Measurements from ENCODE around the gene WNK4. TPM values are rescaled to one million over a fixed set of nuclear protein-coding genes. Genes with fewer than 3 reads are reported as not detected.

WNK4 gene
- total and polyA plus RNA-seq, 2 donors (not counting 1 experiment from before 2014, with no cell fraction given), result under 0.01 to 0.35 TPM

GRCh38 chr17:42814633-42815399, 34.4 kb downstream of the WNK4 start:
- Histone ChIP-seq H3K79me2 (ENCODE audit: control insufficient read depth, insufficient read depth, low read length) (no peaks in the 10 kb centered on the region), H3K4me2 (ENCODE audit: extremely low read depth, insufficient read depth, low read length) (no peak overlapping the region), H3K36me3 (ENCODE audit: control insufficient read depth, insufficient read depth, low read length) (peaks cover 16% of the 10 kb centered on the region), H2AFZ (ENCODE audit: low read length) (no peak overlapping the region), H3K9ac (ENCODE audit: insufficient read depth, low read length) (no peak overlapping the region), H3K27ac (ENCODE audit: insufficient read depth, low read length) (no peak overlapping the region), H3K4me1 (ENCODE audit: control insufficient read depth, extremely low read depth, insufficient read depth, low read length) (no peaks in the 10 kb centered on the region), H4K20me1 (ENCODE audit: control insufficient read depth, extremely low read depth, insufficient read depth, low read length) (no peaks in the 10 kb centered on the region), H3K9me3 (ENCODE audit: control insufficient read depth, insufficient read depth, low read depth, low read length) (no peaks in the 10 kb centered on the region), H3K27me3 (ENCODE audit: control insufficient read depth, insufficient read depth, low read length) (no peaks in the 10 kb centered on the region), H3K4me3 (replicated peaks in 1 of 4; ENCODE audit: control extremely low read depth in 1 of 4, insufficient read depth in 1 of 4, low read depth in 3 of 4, low read length in 4 of 4) (no peak overlapping the region)
- peak; percentile 83 to 98 for DNase-seq (ENCODE audit: low read depth in 2 of 2)
- TF ChIP-seq CTCF (conservative IDR thresholded peaks at IDR 0.05 in 1 of 2, IDR thresholded peaks at IDR 0.05 in 1 of 2; ENCODE audit: low read depth in 1 of 2, low read length in 2 of 2) (no peak), EZH2 (IDR thresholded peaks at IDR 0.05; ENCODE audit: low read length, missing control alignments) (no peak)

GRCh38 chr17:42817866-42818265, 37.5 kb downstream of the WNK4 start:
- Histone ChIP-seq H3K27ac (ENCODE audit: insufficient read depth, low read length) (peak overlapping the region; percentile 49), H4K20me1 (ENCODE audit: control insufficient read depth, extremely low read depth, insufficient read depth, low read length) (no peaks in the 10 kb centered on the region), H3K9ac (ENCODE audit: insufficient read depth, low read length) (no peak overlapping the region), H3K4me2 (ENCODE audit: extremely low read depth, insufficient read depth, low read length) (no peak overlapping the region), H2AFZ (ENCODE audit: low read length) (no peak overlapping the region), H3K9me3 (ENCODE audit: control insufficient read depth, insufficient read depth, low read depth, low read length) (no peaks in the 10 kb centered on the region), H3K36me3 (ENCODE audit: control insufficient read depth, insufficient read depth, low read length) (peaks cover 16% of the 10 kb centered on the region), H3K27me3 (ENCODE audit: control insufficient read depth, insufficient read depth, low read length) (no peaks in the 10 kb centered on the region), H3K4me3 (replicated peaks in 1 of 4; ENCODE audit: control extremely low read depth in 1 of 4, insufficient read depth in 1 of 4, low read depth in 3 of 4, low read length in 4 of 4) (no peak overlapping the region), H3K4me1 (ENCODE audit: control insufficient read depth, extremely low read depth, insufficient read depth, low read length) (no peaks in the 10 kb centered on the region), H3K79me2 (ENCODE audit: control insufficient read depth, insufficient read depth, low read length) (peaks cover 7% of the 10 kb centered on the region)
- TF ChIP-seq CTCF (conservative IDR thresholded peaks at IDR 0.05 in 1 of 2, IDR thresholded peaks at IDR 0.05 in 1 of 2; ENCODE audit: low read depth in 1 of 2, low read length in 2 of 2) (no peak), EZH2 (IDR thresholded peaks at IDR 0.05; ENCODE audit: low read length, missing control alignments) (no peak)
- peak in 1 of 2 donors; percentile 83 for DNase-seq (ENCODE audit: low read depth in 2 of 2)

GRCh38 chr17:42818379-42818778, 38.0 kb downstream of the WNK4 start:
- no peak for TF ChIP-seq EZH2 (IDR thresholded peaks at IDR 0.05; ENCODE audit: low read length, missing control alignments)
- no peak for TF ChIP-seq CTCF (conservative IDR thresholded peaks at IDR 0.05 in 1 of 2, IDR thresholded peaks at IDR 0.05 in 1 of 2; ENCODE audit: low read depth in 1 of 2, low read length in 2 of 2)
- H3K27me3 ChIP-seq (ENCODE audit: control insufficient read depth, insufficient read depth, low read length), result no peaks in the 10 kb centered on the region
- no peak overlapping the region for H3K9ac ChIP-seq (ENCODE audit: insufficient read depth, low read length)
- H3K27ac ChIP-seq (ENCODE audit: insufficient read depth, low read length), result peak overlapping the region; percentile 49
- H4K20me1 ChIP-seq (ENCODE audit: control insufficient read depth, extremely low read depth, insufficient read depth, low read length), result no peaks in the 10 kb centered on the region
- H3K4me1 ChIP-seq (ENCODE audit: control insufficient read depth, extremely low read depth, insufficient read depth, low read length), result no peaks in the 10 kb centered on the region
- H3K4me2 ChIP-seq (ENCODE audit: extremely low read depth, insufficient read depth, low read length), result no peak overlapping the region
- H3K79me2 ChIP-seq (ENCODE audit: control insufficient read depth, insufficient read depth, low read length), result peaks cover 9% of the 10 kb centered on the region
- peaks cover 16% of the 10 kb centered on the region for H3K36me3 ChIP-seq (ENCODE audit: control insufficient read depth, insufficient read depth, low read length)
- no peaks in the 10 kb centered on the region for H3K9me3 ChIP-seq (ENCODE audit: control insufficient read depth, insufficient read depth, low read depth, low read length)
- no peak overlapping the region for H2AFZ ChIP-seq (ENCODE audit: low read length)
- peak in 1 of 2 donors; percentile 48 for DNase-seq (ENCODE audit: low read depth in 2 of 2)
- H3K4me3 ChIP-seq (replicated peaks in 1 of 4; ENCODE audit: control extremely low read depth in 1 of 4, insufficient read depth in 1 of 4, low read depth in 3 of 4, low read length in 4 of 4), result no peak overlapping the region

Data from fibroblast of lung (primary cell).